ENCODE data around the gene C16orf96.
"Not testable (repeated sequence)": the region's sequence is repeated elsewhere in the genome, so short reads cannot be mapped to it uniquely, and the experiment has no call there.

Gene C16orf96

DNA sequence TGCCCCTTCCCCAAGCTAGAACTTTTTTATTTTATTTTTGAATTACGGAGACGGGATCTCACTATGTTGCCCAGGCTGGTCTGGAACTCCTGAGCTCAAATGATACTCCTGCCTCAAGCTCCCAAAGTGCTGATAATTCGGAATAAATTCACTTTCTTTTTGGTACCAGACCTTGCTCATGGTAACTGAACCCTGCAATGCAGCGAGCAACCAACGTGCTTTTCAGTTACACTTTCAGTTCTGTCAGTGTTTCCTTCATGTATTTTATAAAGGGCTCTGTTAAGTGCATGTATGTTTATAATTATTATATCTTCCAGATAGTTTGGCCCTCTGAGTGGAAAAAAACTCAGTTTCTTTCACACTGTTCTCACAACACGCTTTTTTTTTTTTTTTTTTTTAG is 13.9 kb downstream of the C16orf96 start:
- DNase-seq, result no peak

DNA sequence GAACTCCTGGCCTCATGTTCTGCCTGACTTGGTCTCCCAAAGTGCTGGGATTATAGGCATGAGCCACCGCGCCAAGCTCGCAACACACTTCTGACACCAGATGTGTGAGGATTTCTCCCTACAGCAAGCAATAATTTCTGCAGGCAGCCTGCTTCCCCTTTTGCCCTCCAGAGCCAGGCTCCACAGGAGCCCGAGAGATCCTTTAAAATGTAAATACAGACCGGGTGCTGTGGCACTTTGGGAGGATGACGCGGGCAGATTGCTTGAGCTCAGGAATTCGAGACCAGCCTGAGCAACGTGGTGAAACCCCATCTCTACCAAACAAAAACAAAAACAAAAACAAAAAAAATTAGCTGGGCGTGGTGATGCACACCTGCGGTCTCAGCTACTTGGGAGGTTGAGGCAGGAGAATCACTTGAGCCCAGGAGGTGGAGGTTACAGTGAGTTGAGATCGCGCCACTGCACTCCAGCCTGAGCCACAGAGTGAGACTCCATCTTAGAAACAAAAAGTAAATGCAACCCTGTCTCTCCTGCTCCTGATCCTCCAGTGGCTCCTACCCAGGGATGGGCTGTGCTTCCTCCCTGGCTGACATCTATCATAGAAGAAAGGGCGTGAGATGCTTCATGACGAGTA is 14.7 kb downstream of the C16orf96 start:
- DNase-seq, result no peak

DNA sequence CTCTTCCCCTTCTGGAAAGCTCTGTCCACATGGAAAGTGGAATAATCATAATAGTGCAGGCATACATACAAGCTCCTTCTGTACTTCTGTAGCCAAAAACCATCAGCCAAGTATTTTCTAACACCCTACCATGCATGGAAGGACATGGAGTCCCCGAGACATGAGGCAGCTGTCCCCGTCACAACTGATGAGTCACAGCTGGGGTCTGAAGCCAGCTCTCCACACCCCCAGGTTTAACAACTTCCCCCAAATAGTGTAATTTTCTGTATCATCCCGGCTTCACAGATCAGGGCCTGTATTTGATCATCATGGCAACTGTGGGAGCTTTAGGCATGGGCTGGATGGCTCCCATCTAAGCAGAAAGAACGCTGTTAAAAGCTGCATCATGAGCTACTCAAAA is 16.6 kb downstream of the C16orf96 start:
- DNase-seq, result no peak

DNA sequence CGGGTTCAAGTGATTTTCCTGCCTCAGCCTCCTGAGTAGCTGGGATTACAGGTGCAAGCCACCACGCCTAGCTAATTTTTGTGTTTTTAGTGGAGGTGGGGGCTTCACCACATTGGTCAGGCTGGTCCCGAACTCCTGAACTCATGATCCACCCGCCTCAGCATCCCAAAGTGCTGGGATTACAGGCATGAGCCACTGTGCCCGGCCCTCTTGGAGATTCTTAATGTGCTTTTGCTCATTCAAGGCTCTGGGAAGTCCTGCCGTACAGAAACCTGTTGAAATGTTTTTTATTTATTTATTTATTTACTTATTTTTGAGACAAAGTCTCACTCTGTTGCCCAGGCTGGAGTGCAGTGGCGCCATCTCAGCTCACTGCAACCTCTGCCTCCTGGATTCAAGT is 17.8 kb downstream of the C16orf96 start:
- not testable (repeated sequence) for DNase-seq

DNA sequence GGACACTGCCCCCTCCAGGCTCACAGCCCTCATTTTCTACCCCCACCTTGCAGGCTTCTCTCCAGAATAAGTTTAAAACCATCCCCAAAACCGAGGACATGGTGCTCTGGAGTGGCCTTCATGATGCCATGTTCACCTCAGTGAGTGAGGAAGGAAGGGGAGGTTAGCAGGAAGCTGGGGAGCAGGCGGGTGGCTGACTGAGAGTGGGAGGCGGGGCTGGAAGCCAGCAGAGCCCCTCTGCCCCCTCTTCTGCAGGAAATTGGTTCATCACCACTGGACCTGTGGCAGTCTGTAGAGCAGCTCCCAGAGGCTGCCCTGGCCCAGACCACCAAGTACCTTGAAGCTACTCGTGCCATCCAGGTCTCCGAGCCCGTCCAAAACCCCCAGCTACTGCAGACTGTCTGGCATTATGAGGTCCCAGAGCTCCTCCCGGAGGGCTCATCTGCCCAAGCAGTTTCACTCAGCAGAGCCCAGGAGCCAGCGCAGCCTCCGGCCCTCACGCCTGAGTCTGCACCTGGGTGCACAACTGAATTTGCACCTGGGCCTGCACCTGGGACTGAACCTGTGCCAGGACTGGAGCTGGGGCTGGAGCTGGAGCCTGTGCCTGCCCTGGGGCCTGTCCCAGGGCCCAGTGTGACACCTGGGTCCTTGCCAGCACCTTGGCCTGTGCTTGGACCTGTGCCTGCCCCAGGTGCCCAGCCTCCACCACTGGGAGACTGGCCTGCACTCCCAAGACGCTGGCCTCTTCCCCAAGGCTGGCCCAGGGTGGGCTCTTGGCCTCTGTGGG is 19.0 kb downstream of the C16orf96 start:
- DNase-seq, result no peak

DNA sequence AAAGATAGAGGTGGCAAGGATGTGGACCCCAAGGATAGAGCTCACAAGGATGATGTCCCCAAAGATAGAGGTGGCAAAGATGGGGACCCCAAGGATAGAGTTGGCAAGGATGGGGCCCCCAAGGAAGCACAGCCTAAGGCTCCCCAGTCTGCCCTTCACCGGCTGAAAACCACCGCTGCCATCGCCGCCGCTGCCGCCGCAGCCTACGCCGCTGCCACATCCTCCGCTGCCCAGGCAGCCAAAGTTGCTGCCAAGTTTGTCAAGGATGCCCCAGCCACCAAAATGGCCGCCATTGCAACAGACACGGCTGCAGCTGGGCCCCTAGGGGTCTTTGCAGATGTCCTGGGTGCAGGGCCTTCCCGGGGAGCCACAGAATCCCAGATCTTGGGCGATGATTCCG is 19.9 kb downstream of the C16orf96 start:
- no peak for DNase-seq

DNA sequence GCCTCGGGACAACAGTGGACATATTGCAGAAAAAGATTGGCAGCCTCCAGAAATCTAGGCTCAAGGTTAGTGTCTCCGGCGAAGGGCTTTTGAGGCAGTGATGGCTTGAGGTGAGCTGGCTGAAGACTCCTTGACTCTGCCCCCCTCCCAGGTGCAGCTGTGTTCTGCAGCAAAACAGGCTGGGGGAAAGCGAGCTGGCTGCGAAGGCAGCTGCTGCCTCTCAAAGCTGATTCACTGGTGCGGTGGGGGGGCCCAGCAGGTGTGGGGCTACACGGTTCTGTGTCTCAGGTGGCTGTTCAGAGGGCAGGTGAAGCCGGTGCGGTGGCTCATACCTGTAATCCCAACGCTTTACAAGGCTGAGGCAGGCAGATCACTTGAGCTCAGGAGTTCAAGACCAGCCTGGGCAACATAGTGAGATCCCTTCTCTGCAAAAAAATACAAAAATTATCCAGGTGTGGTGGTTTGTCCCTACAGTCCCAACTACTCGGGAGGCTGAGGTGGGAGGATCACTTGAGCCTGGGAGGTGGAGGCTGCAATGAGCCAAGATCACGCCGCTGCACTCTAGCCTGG is 22.9 kb downstream of the C16orf96 start:
- DNase-seq, result no peak

DNA sequence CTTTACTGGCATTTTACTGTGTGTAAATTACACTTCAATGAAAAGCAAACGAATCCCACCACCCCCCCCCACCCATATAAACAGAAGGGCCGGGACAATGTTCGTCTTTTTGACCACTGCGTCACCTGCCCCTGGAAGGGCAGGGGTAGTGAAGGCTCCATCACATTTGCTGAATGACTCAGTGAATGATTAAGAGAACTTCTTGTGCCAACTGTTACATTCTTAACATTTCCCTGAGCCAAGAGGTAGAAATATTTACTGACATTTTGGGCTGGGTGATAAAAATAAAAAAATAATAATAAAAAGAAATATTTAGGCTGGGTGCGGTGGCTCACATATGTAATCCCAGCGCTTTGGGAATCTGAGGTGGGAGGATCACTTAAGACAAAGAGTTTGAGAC is 24.1 kb downstream of the C16orf96 start:
- DNase-seq, result no peak

DNA sequence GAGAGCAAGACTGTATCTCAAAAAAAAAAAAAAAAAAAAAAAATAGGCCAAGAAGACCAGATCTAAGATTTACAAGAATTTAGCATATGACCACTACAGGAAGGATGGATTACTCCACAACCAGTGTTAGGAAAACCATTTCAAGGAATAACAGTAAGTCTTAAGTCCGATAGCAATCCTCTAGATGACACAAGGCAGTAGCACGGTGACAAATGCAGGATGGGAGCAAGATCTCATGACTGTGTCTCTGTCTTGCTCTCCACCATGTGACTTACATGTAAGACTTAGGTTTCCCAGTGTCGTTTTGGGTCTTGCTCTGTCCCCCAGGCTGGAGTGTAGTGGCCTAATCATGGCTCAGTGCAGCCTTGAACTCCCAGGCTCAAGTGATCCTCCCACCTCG is 27.8 kb downstream of the C16orf96 start:
- no peak for DNase-seq

DNA sequence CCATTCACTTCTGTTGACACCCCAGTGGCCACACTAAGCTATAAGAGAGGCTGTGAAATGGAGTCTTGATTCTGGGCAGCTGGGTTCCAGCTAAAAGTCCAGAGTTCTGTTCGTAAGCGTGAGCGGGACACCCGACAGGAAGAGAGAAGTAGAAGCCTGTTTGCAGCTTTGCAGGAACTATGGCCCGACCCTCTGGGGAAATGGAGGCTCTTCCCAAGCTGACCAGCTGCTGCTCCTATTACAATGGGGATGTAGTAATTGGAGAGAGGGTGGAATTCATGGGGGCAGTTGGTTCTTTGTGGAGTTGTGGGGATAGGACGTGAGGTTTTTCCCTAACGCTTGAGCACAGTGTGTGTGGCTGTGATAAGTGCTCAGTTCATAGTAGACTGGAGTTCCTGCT is 30.2 kb downstream of the C16orf96 start:
- no peak for DNase-seq

DNA sequence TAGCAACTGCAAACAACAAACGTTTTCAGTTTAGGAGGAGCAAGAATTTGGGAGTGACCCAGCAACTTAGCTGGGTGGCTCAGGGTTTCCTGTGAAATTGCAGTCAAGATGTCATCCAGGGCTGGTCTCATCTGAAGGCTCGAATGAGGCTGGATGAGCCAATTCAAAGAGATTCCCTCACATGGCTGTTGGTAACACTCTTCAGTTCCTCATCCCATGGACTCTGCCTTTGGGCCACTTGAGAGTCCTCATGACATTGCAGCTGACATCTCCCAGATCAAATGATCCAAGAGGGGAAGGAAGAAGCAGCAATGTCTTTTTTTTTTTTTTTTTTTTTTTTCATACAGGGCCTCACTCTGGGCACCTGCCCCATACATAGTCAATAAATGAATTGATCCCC is 32.2 kb downstream of the C16orf96 start:
- no peak for DNase-seq

DNA sequence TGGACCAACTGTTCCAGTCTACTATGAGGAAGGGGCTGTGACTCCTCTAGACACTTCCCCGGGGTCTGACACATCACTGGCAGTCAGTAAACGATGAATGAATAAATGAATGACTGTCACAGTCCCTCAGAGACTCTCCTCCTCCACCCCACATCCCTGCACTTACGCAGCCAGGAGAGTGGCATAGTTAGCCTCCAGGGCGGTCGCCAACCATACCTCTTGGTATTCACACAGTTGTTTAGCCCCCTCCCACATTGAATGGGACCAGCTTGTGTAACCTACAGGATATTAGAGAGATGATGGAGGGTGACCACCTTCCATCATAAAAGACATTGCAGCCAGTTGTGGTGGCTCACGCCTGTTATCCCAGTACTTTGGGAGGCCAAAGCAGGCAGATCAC is 32.8 kb downstream of the C16orf96 start:
- DNase-seq, result no peak

DNA sequence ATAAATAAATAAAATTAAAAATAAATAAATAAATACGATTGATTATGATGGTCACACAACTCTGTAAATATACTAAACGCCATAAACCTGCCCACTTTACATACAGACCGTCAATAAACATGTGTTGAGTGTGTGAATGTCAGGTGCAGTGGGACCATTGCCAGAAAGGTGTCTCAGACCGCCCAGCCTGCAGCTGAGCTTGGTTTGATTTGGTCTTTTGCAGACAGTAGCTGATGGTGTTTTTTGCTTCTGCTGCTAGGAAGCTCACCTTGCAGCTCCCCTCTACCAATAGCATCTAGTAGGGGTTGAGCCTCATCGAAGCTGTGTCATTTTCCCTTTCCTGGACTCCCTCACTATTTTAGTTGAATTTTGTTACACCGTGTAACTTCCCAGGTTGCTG is 35.1 kb downstream of the C16orf96 start:
- DNase-seq, result no peak

DNA sequence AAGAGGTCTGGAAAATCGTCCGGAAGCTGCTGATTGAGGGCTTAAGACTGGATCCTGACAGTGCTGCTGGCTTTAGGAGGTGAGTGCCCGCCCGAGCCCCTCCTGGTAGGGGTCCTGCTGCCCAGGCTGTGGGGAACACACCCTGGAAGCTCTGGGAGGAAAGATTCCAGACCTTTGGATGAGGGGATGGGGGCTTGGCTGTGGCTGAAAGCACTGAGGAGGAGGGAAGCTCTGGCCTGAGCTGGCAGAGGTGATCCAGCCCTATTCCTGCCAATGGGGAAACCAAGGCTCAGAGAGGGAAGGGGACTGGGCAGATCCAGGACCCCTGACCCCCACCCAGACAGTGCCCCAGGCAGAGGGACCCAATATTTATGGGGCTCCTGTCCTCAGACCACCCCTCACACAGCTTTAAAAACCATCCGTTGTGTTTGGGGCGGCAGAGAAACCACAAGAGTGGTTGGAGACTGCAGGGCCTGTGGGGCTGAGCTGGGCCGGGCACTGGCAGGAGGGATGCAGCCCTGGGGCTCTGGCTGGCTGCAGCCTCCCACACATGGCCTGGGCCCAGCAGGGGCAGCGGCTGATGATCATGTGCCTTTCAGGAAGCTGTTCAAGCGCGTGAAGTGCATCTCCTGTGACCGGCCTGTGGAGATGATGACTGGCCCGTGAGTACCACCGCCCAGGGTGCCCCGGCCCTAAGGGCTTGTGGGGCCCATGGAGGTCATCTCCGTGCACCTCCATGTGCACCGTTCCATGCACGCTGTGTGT is 35.7 kb downstream of the C16orf96 start:
- no peak for DNase-seq

DNA sequence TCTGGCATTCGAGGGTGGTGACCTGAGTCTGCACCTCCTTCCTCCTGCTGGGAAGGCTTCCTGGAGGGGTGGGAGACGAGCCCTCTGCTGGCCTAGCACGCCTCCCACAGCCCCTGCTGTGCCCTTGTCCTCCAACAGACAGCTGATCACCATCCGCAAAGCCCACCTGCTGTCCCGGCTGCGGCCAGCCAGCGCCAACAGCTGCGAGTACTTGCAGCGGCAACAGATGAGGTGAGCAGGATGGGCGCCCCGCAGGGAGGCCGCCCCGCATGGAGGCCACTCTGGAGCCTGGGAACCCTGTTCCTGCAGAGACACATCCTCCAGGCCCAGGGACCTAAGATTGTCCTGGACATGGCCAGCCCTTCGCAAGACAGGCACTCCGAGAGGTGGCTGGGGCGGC is 36.9 kb downstream of the C16orf96 start:
- no peak for DNase-seq

DNA sequence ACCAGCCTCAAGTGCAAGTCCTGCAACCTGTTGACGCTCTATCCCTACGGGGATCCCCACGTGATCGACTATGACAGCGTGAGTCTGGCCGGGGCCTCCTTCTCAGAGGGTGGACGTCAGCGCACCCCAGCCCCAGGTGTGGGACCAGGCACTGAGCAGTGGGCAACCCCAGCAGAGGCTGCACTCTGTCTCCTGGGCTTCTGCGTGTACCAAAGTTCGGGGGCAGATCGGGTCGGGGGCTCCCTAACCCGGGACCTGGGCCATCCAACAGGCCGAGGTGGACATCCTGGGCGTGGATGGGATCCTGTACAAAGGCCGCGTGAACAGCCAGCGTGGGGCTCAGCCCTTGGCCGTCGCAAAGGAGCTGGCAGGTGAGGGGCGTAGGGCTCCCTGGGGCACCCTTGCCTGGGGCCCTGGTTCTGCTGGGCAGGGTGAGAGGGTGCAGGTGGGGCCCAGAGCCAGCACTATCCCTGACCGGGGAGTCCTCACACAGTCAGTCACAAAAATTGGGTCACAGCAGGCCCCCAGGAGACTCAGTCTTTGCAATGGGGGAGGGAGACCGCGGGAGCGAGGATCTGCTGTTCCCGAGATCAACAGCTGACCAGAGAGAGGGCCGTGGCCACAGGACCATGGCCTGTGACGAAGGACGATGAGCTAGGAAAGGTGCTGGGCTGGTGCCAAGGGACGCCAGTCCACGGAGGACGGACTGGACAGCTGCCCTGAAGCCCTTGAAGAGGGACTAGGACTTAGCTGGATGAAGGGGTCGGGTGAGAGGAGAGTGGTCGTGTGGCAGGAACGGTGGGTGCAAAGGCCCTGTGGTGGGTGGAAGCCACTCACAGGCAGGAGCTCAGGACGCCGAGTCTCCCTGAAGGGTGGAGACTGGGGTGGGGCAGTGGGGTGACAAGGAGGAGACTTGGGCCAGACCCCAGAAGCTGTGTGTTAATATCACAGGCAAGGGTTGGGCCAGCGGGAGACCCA is 38.6 kb downstream of the C16orf96 start:
- no peak for DNase-seq

DNA sequence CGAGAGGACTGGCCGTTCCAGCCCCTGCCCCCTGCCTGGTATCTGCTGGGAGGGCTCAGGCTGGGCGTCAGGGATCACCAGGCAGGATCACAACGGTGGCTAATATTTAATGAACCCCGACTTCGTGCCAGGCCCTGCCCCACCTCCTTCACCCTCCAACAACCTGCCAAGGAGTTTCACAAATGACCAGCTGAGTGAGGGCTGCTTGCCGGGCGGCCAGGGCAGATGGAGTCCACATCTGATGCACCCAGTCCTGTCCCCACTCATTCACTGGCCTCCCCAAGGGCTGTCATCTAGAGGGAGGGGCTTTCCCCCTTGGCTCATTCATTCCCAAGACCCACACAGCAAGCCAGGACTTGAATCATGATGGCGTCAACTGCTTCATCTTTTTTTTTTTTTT is 41.0 kb downstream of the C16orf96 start:
- DNase-seq, result no peak

DNA sequence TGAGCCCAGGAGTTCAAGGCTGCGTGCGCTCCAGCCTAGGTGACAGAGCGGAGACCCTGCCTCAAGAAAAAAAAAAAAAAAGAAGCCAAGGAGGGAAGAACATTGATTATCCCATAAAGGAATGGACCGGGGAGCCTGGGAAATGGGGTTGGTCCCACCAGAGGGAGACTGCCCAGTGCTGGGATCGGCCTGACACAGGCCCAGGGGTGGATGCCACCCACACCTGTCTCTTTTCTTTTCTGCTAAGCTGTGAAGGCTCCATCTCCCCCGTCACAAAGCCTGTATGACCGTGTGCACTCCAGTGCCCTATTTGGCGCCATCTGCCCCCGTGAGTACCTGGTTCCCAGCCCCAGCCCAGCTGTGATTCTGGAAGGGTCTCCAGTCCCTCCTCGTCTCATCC is 42.9 kb downstream of the C16orf96 start:
- no peak for DNase-seq

DNA sequence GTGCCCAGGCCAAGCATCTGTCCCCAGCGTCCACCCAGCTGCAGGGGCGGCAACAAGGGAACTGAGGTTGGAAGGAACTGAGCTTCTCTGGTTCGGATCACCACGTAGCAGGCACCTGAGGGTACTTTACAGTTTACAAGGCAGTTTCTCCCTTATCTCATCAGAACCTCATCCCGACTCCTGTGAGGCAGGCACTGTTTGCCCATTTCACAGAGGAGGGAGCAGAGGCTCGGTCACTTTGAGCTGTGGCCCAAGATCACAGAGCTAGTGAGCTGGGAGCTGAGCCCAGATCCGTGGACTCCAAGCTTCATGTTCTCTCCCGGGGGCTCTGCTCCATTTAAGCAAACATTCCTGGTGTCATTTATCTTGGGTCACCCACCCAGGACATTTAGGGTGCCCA is 43.4 kb downstream of the C16orf96 start:
- no peak for DNase-seq

DNA sequence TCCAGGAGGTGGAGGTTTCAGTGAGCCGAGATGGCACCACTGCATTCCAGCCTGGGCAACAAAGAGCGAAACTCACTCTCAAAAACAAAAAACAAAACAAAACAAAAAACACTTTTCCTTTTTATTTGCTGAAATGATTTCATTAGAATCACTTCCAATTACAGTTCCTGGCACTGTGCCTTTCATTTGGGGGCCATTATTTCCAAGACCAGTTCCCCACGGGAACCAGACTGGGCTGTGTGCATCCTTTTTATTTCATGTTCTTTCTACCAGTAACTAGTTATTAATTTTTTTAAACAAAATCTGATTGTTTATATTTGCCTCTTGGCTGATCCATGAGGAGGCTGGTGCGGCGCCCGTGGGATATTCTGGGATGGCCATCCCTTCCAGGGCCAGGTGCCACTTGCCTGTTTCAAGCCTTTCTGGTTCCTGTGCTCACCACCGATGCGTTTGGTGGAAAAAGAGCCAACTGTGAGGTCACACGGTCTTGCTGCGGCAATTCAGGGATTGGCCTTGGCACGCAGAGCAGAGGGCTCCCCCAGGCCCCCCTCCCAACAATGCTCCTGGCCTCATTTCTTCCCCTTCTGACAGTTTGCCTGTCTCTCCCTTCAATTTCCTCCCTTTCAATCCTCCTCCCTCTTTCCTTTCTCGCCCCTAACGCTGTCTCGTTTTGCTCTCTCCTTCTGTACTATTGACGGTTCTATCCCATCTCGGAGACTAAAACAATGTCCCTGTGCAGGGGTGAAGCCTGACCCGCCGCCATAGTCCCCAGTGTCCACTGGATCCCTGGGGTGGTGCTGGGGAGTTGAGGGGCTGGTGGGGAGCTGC is 45.1 kb downstream of the C16orf96 start:
- peak; percentile 10 for DNase-seq

DNA sequence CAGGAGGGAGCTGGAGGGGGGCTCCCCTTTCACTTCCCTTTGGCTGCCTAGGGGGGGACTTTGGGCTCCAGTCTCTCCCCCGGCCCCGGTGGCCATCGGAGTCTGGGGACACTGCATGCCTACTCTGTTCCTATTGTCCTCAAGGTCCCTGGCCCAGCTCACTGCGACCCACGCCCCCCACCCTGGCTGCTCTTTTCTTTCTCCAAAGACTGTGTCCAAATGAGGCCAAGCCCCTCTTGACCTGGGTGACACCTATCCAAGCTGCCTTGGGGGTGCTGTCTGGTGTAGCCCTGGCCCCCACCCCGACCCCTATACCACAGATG is 45.7 kb downstream of the C16orf96 start:
- no peak for DNase-seq

DNA sequence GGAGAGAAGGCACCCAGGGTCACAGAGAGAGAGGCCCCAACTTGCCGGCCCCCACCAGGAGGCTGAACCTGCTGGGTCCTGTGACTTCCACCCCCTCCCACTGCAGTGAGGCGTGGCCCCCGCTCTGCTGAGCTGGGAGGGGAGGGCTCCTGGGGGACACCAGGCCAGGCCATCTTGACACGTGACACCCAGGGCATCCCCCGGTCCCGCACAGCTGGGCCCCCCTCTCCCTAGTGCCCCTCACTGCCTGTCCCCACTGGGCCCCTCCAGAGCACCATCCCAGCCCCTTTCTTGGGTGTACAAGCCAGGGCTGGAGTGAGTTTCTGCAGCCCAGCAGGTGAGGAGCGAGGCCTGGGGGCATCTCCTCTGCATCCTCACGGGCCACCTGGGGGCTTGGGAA is 46.2 kb downstream of the C16orf96 start:
- no peak for DNase-seq

Data from NCI-H446 treated with DMSO at 0.1 percent for 48 hours (cell line).